Measurements from ENCODE around the gene DPH3.

- no peak for TF ChIP-seq EZH2 (IDR thresholded peaks at IDR 0.05; ENCODE audit: low read depth, unreplicated experiment)
- TF ChIP-seq CTCF (conservative IDR thresholded peaks at IDR 0.05; ENCODE audit: low read depth in 2 of 2) = no peak
- no peak for TF ChIP-seq POLR2AphosphoS5 (IDR thresholded peaks at IDR 0.05; ENCODE audit: low read depth)
- no peak for TF ChIP-seq JUNB (IDR thresholded peaks at IDR 0.05; ENCODE audit: unreplicated experiment)
Measured at GRCh38 chr3:16309558-16309957, 44.8 kb upstream of the DPH3 start.
